Adrenal gland (tissue), 12 donors: ENCODE results near the gene OPN4. TPM values are rescaled to one million over a fixed set of nuclear protein-coding genes. Genes with fewer than 3 reads are reported as not detected.
"Not testable (repeated sequence)": the region's sequence is repeated elsewhere in the genome, so short reads cannot be mapped to it uniquely, and the experiment has no call there.

Experiments
- DNase-seq, 7 donors: peaks; one replicate each; pipeline ENCODE4 v3.0.0-alpha.2; 2019 to 2020
- H3K27ac ChIP-seq, 5 donors: fragments of 200-600 bp; sonication (generic) in 4 of 5; 1 replicate in 3 of 5; 2 replicates in 2 of 5; pipeline versions ENCODE4 v1.5.1 to v1.8.0; 2016 to 2020; ENCODE audit warnings: mild to moderate bottlenecking in 1 of 5
- H3K27me3 ChIP-seq: fragments of 200-600 bp; 2 replicates; pipeline ENCODE4 v1.8.0; 2021
- H3K36me3 ChIP-seq, 2 donors: fragments of 200-600 bp; replicated peaks in 1 of 2; 1 replicate in 1 of 2; 2 replicates in 1 of 2; pipeline versions ENCODE4 v1.5.1 to v1.8.0; 2018 to 2022
- H3K4me1 ChIP-seq, 2 donors: fragments of 200-600 bp; replicated peaks in 1 of 2; 1 replicate in 1 of 2; 2 replicates in 1 of 2; pipeline versions ENCODE4 v1.5.1 to v1.8.0; 2018 to 2021
- H3K4me3 ChIP-seq, 4 donors: fragments of 200-600 bp; sonication (generic) in 3 of 4; one replicate each; pipeline ENCODE4 v1.5.1; 2016 to 2018
- H3K9me3 ChIP-seq, 3 donors: fragments of 200-600 bp; sonication (generic) in 1 of 3; replicated peaks in 1 of 3; 1 replicate in 2 of 3; 2 replicates in 1 of 3; pipeline versions ENCODE4 v1.5.1 to v1.8.0; 2016 to 2021
- CTCF ChIP-seq, 6 experiments: fragments of 450-650 bp in 4 of 6; fragments of 200-600 bp in 2 of 6; sonication (generic) in 1 of 6; IDR thresholded peaks; 1 replicate in 5 of 6; 2 replicates in 1 of 6; pipeline versions ENCODE4 v1.5.1 to v1.8.0; 2016 to 2021; ENCODE audit warnings: antibody characterized with exemption in 6 of 6, mild to moderate bottlenecking in 2 of 6, moderate library complexity in 1 of 6
- POLR2A ChIP-seq, 2 donors: fragments of 450-650 bp; IDR thresholded peaks; one replicate each; pipeline ENCODE4 v1.6.1; 2017; ENCODE audit warnings: antibody characterized with exemption in 2 of 2, mild to moderate bottlenecking in 2 of 2, moderate library complexity in 1 of 2
- WGBS, 4 donors: extraction: QIAGEN DNeasy Blood & Tissue Kit in 2 of 4; methylation state at CpG; one replicate each; pipeline versions ENCODE4 v1.1.5 to v1.1.7; 2013 to 2017; 5-methylcytosine and 5-hydroxymethylcytosine counted together
- intact Hi-C, 2 donors: fragments of 100-400 bp; cut with DNase I; formaldehyde crosslinking; loops; one replicate each; pipeline versions ENCODE4 v1.14.1 to v1.15.0; 2022 to 2023
- polyA plus RNA-seq, 3 donors: library from polyadenylated mRNA; stranded (reverse); fragments of 200-250 nt in 2 of 3; fragments of 350-450 nt in 1 of 3; fragmentation: Illumina TruSeq in 1 of 3; extraction: RNeasy Lipid Tissue Mini Kit (QIAGEN cat#74804) in 1 of 3; gene quantifications; one replicate each; pipeline ENCODE4 v1.2.3, GENCODE V29; 2013 to 2014
- total RNA-seq, 9 donors: library from RNA; depleted of rRNA in 4 of 9; stranded (reverse); fragments of >200 nt in 4 of 9; fragments of 120-200 nt in 1 of 9; fragmentation: NEBNext Ultra II Directional in 1 of 9; extraction: Animal tissue kit (Norgen Biotek cat#: 25700) in 1 of 9; gene quantifications; one replicate each; pipeline versions ENCODE4 v1.1.0 to v1.2.4, GENCODE V29; 2013 to 2023
- donor health status: healthy with polysubstance abuse.
- donor health status: Bipolar disorder and iron deficiency.
- donor health status: DM: yes; HTN: yes; CAD: no.
- donor health status: DM: no; HTN: no; CAD: no.
- donor health status: DM: no; HTN: no; CAD: no.
- donor health status: DM: yes; HTN: yes; CAD: no.

Gene OPN4
- total and polyA plus RNA-seq, 12 donors: 0.28 to 1.2 (median 0.30) TPM; not detected in 7

- intact Hi-C loops: no loop called here
- DNase-seq: no peak
Observed at GRCh38 chr10:86613096-86613495, 41.3 kb upstream of the OPN4 start.

GRCh38 chr10:86613905-86614304, 40.4 kb upstream of the OPN4 start:
- no peak for DNase-seq
- no peak for TF ChIP-seq CTCF (IDR thresholded peaks at IDR 0.05)
- TF ChIP-seq POLR2A (IDR thresholded peaks at IDR 0.05): no peak
- Histone ChIP-seq H3K4me3 (no peak overlapping the region), H3K27me3 (peaks cover 12% of the 10 kb centered on the region), H3K27ac (no peak overlapping the region), H3K36me3 (no peaks in the 10 kb centered on the region), H3K4me1 (no peaks in the 10 kb centered on the region), H3K9me3 (no peaks in the 10 kb centered on the region)
- intact Hi-C loops: no loop called here
- 78 to 88% (median 84%) methylated on average over 6 of the region's 6 CpGs for WGBS, 4 donors

More at GRCh38 chr10:86613096-86613495, 41.3 kb upstream of the OPN4 start:
- no peak overlapping the region for H3K4me3 ChIP-seq
- no peaks in the 10 kb centered on the region for H3K36me3 ChIP-seq
- peaks cover 12% of the 10 kb centered on the region for H3K27me3 ChIP-seq
- TF ChIP-seq CTCF (IDR thresholded peaks at IDR 0.05): no peak
- no peak for TF ChIP-seq POLR2A (IDR thresholded peaks at IDR 0.05)
- no peaks in the 10 kb centered on the region for H3K4me1 ChIP-seq
- 66 to 77% (median 66%) methylated on average over 5 of the region's 5 CpGs for WGBS, 4 donors
- H3K9me3 ChIP-seq: no peaks in the 10 kb centered on the region
- H3K27ac ChIP-seq: no peak overlapping the region

GRCh38 chr10:86614853-86615252, 39.5 kb upstream of the OPN4 start:
- Histone ChIP-seq H3K27ac (no peak overlapping the region), H3K9me3 (no peaks in the 10 kb centered on the region), H3K27me3 (peaks cover 8% of the 10 kb centered on the region), H3K4me3 (no peak overlapping the region), H3K4me1 (no peaks in the 10 kb centered on the region), H3K36me3 (no peaks in the 10 kb centered on the region)
- TF ChIP-seq POLR2A (IDR thresholded peaks at IDR 0.05): no peak
- 62 to 81% (median 72%) methylated on average over 4 of the region's 4 CpGs for WGBS, 4 donors
- intact Hi-C loops: no loop called here
- DNase-seq: no peak

- WGBS, 4 donors: 66 to 86% (median 70%) methylated on average over 2 of the region's 2 CpGs
- H3K9me3 ChIP-seq, H3K36me3 ChIP-seq, H3K27me3 ChIP-seq, H3K4me1 ChIP-seq, H3K4me3 ChIP-seq, H3K27ac ChIP-seq, DNase-seq, intact Hi-C loops: not testable (repeated sequence)
Observed at GRCh38 chr10:86617278-86617677, 37.1 kb upstream of the OPN4 start.

- TF ChIP-seq CTCF (IDR thresholded peaks at IDR 0.05): no peak
- TF ChIP-seq POLR2A (IDR thresholded peaks at IDR 0.05): no peak
- Histone ChIP-seq H3K4me1 (no peaks in the 10 kb centered on the region), H3K27me3 (peaks cover 15% of the 10 kb centered on the region), H3K9me3 (no peaks in the 10 kb centered on the region), H3K4me3 (no peak overlapping the region), H3K36me3 (no peaks in the 10 kb centered on the region), H3K27ac (no peak overlapping the region)
- 96 to 100% (median 97%) methylated on average over 2 of the region's 2 CpGs for WGBS, 4 donors
- intact Hi-C loops: no loop called here
- no peak for DNase-seq
Observed at GRCh38 chr10:86628311-86628710, 26.0 kb upstream of the OPN4 start.
